Measurements from ENCODE around the gene ASB2. TPM values are rescaled to one million over a fixed set of nuclear protein-coding genes. Genes with fewer than 3 reads are reported as not detected.

ASB2 gene
- total RNA-seq, 1 experiment from 2014 or later, result not detected

DNA sequence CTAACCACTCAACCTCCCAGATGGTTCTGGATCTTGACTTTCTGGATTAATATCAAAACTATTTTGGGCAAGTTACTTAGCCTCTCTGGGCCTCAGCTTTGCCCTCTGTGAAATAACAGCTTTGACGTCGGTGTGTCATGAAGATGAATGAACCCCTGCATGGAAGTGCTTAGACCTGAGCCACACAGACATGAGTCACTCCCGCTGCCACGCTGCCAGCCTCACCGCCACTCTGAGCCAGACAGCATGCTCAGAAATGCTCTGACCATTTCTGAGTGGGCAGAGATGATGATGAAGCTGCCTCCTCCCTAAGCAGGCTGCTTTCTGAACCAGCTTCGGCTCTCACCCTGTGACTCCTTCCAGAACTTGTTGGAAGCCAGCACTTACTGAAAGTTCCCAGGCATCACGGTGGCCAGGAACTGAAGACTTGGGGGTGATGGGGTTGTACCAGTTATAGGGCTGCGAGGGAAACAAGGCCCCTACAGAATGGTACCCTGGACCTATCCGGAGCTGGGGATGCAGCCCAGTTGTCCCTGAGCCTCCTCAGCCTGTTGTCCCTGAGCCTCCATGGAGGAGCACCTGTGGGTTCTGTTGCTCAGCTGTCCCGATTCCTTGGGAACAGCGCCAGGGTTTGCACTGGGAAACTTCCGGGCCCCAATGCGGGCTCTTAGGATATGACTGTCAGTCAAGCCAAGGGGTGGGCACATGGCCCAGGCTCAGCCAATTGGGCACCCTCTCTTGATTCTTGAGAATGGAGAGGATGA, 18.7 kb upstream of the ASB2 start:
- H4K20me1 ChIP-seq (ENCODE audit: insufficient read depth), result no peaks in the 10 kb centered on the region
- H3F3A ChIP-seq (ENCODE audit: insufficient read depth, low read depth), result no peaks in the 10 kb centered on the region
- no peak overlapping the region for H3K4me2 ChIP-seq
- H3K4me3 ChIP-seq, result no peak overlapping the region
- no peaks in the 10 kb centered on the region for H3K27me3 ChIP-seq (ENCODE audit: insufficient read depth, low read depth)
- no TSS peak for BruUV-seq (replicated peaks)
- ChIA-PET CTCF (interaction anchor here (0.5 kb wide), 1 partner anchor 719 kb away, joined by 3 read pairs; no protein-coding TSS in a partner anchor), POLR2A (ENCODE audit: unreplicated experiment) (no interaction called here)
- peak in 1 of 2 experiments; percentile 43 for DNase-seq
- no peaks in the 10 kb centered on the region for H3K36me3 ChIP-seq (ENCODE audit: low read depth)
- no peaks in the 10 kb centered on the region for H3K79me2 ChIP-seq (ENCODE audit: low read depth)
- no peaks in the 10 kb centered on the region for H3K4me1 ChIP-seq (replicated peaks; ENCODE audit: insufficient read depth)
- TF ChIP-seq, protein P1, sequence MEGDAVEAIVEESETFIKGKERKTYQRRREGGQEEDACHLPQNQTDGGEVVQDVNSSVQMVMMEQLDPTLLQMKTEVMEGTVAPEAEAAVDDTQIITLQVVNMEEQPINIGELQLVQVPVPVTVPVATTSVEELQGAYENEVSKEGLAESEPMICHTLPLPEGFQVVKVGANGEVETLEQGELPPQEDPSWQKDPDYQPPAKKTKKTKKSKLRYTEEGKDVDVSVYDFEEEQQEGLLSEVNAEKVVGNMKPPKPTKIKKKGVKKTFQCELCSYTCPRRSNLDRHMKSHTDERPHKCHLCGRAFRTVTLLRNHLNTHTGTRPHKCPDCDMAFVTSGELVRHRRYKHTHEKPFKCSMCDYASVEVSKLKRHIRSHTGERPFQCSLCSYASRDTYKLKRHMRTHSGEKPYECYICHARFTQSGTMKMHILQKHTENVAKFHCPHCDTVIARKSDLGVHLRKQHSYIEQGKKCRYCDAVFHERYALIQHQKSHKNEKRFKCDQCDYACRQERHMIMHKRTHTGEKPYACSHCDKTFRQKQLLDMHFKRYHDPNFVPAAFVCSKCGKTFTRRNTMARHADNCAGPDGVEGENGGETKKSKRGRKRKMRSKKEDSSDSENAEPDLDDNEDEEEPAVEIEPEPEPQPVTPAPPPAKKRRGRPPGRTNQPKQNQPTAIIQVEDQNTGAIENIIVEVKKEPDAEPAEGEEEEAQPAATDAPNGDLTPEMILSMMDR (conservative IDR thresholded peaks at IDR 0.05), result no peak
- no peak for TF ChIP-seq EZH2 (IDR thresholded peaks at IDR 0.05; ENCODE audit: low read depth)
- no peaks in the 10 kb centered on the region for H3K9me3 ChIP-seq (ENCODE audit: insufficient read depth, low read depth)
- no peak overlapping the region for H2AFZ ChIP-seq
- H3K27ac ChIP-seq, result no peak overlapping the region
- H3K9me2 ChIP-seq (ENCODE audit: insufficient read depth), result no peaks in the 10 kb centered on the region
- intact Hi-C loops (cut with micrococcal nuclease; ENCODE audit: unreplicated experiment), result no loop called here

DNA sequence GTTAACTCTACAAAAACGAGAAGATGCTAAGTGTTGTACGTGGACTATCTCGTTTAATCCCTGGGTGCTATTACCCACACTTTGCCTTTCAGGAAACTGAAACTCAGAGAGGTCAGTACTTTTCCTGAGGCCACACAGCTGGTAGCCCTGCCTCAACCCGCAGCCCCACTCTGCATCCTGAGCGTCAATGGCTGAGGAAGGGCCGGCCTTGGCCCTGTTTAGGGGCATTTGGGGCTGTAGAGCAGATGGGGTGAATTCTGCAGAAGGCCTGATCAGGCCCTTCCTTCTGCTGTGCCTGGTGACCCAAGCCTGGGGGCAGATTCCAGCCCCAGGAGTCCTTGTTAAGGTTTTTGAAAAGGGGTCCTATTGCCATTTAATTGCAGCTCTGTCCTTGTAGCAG, 17.0 kb upstream of the ASB2 start:
- Histone ChIP-seq H3K79me2 (ENCODE audit: low read depth) (no peaks in the 10 kb centered on the region), H3K36me3 (ENCODE audit: low read depth) (no peaks in the 10 kb centered on the region), H3K4me2 (no peak overlapping the region), H3K9me2 (ENCODE audit: insufficient read depth) (no peaks in the 10 kb centered on the region), H2AFZ (no peak overlapping the region), H3K27ac (no peak overlapping the region), H3K4me3 (no peak overlapping the region), H3K27me3 (ENCODE audit: insufficient read depth, low read depth) (no peaks in the 10 kb centered on the region), H3K4me1 (replicated peaks; ENCODE audit: insufficient read depth) (no peaks in the 10 kb centered on the region), H4K20me1 (ENCODE audit: insufficient read depth) (no peaks in the 10 kb centered on the region), H3F3A (ENCODE audit: insufficient read depth, low read depth) (no peaks in the 10 kb centered on the region), H3K9me3 (ENCODE audit: insufficient read depth, low read depth) (no peaks in the 10 kb centered on the region)
- no TSS peak for BruUV-seq (replicated peaks)
- ChIA-PET CTCF (no interaction called here), POLR2A (ENCODE audit: unreplicated experiment) (no interaction called here)
- no peak for DNase-seq
- intact Hi-C loops (cut with micrococcal nuclease; ENCODE audit: unreplicated experiment), result no loop called here
- no peak for TF ChIP-seq EZH2 (IDR thresholded peaks at IDR 0.05; ENCODE audit: low read depth)
- TF ChIP-seq, protein P1 (conservative IDR thresholded peaks at IDR 0.05), result no peak

DNA sequence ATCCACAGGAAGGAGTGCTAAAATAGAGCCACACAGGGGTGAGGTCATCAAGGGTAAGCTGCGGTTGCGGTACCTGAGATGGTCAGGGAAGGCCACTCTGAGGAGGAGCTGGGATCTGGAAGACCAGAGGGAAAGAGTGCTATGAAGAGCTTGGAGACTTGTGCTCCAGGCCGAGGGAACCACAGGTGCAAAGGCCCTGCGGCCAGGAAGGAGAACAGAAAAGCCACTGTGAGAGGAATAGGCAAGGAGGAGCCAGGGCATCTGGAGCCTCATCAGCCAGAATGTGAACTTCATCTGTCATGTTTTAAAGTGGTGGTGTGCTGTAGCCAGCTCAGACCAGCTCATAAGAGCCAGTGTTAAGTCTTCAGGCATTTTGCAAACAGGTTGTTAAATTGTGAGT, 15.3 kb upstream of the ASB2 start:
- no peak for DNase-seq
- TF ChIP-seq EZH2 (IDR thresholded peaks at IDR 0.05; ENCODE audit: low read depth), result no peak
- TF ChIP-seq, protein P1 (conservative IDR thresholded peaks at IDR 0.05), result no peak
- H3F3A ChIP-seq (ENCODE audit: insufficient read depth, low read depth), result no peaks in the 10 kb centered on the region
- H3K9me3 ChIP-seq (ENCODE audit: insufficient read depth, low read depth), result no peaks in the 10 kb centered on the region
- no peaks in the 10 kb centered on the region for H3K27me3 ChIP-seq (ENCODE audit: insufficient read depth, low read depth)
- intact Hi-C loops (cut with micrococcal nuclease; ENCODE audit: unreplicated experiment), result no loop called here
- H3K79me2 ChIP-seq (ENCODE audit: low read depth), result no peaks in the 10 kb centered on the region
- H4K20me1 ChIP-seq (ENCODE audit: insufficient read depth), result no peaks in the 10 kb centered on the region
- H3K4me2 ChIP-seq, result no peak overlapping the region
- no peaks in the 10 kb centered on the region for H3K9me2 ChIP-seq (ENCODE audit: insufficient read depth)
- no TSS peak for BruUV-seq (replicated peaks)
- ChIA-PET POLR2A (ENCODE audit: unreplicated experiment) (no interaction called here), CTCF (no interaction called here)
- H3K4me3 ChIP-seq, result no peak overlapping the region
- H3K36me3 ChIP-seq (ENCODE audit: low read depth), result no peaks in the 10 kb centered on the region
- H3K4me1 ChIP-seq (replicated peaks; ENCODE audit: insufficient read depth), result peaks cover 10% of the 10 kb centered on the region; the same call in 1 of the 2 replicates
- H2AFZ ChIP-seq, result no peak overlapping the region
- no peak overlapping the region for H3K27ac ChIP-seq

Data from PC-9 (cell line).